ENCODE data around the gene RPS14.

DNA sequence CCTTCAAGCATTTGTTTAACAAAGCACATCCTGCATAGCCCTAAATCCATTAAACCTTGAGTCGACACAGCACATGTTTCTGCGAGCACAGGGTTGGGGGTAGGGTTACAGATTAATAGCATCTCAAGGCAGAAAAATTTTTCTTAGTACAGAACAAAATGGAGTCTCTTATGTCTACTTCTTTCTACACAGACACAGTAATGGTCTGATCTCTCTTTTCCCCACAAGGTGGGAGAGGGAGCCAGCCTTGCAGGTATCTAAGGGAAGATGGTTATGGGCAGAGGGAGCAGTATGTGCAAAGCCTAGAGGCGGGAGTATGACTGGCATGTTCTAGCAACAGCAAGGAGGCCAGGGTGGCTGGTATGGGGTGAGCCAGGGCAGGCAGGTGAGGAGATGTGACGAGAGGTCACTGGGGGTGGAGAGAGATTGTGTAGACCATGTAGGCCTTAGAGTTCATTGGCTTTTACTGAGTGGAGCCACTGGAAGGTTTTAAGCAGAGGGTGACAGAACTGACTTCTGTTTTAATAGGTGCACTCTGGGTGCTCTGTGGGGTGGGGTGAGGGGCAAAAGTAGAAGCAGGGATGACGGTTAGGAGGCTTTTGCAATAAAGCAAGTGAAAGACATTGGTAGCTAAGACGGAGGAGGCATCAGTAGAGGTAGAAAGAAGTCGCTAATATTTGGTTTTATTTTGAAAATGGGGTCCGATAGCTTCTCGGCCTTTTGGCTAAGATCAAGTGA lies 5.1 kb upstream of the RPS14 start:
- TF ChIP-seq CTCF (IDR thresholded peaks at IDR 0.05; ENCODE audit: poor library complexity, severe bottlenecking) (no peak), RAD21 (conservative IDR thresholded peaks at IDR 0.05) (no peak), EZH2 (IDR thresholded peaks at IDR 0.05; ENCODE audit: borderline replicate concordance, insufficient read depth, low read length, poor library complexity, severe bottlenecking) (no peak), POLR2AphosphoS5 (IDR thresholded peaks at IDR 0.05) (no peak)

All from neural cell (in vitro differentiated cells).